ENCODE data around the gene CAMK1D.

CAMK1D gene

GRCh38 chr10:12382956-12383531, 33.7 kb downstream of the CAMK1D start:
- TF ChIP-seq, protein P1, sequence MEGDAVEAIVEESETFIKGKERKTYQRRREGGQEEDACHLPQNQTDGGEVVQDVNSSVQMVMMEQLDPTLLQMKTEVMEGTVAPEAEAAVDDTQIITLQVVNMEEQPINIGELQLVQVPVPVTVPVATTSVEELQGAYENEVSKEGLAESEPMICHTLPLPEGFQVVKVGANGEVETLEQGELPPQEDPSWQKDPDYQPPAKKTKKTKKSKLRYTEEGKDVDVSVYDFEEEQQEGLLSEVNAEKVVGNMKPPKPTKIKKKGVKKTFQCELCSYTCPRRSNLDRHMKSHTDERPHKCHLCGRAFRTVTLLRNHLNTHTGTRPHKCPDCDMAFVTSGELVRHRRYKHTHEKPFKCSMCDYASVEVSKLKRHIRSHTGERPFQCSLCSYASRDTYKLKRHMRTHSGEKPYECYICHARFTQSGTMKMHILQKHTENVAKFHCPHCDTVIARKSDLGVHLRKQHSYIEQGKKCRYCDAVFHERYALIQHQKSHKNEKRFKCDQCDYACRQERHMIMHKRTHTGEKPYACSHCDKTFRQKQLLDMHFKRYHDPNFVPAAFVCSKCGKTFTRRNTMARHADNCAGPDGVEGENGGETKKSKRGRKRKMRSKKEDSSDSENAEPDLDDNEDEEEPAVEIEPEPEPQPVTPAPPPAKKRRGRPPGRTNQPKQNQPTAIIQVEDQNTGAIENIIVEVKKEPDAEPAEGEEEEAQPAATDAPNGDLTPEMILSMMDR (IDR thresholded peaks at IDR 0.05; ENCODE audit: low read depth, low read length, missing control alignments) = no peak
- DNase-seq (ENCODE audit: low read depth) = no peak
- no peak overlapping the region for H3K4me3 ChIP-seq (ENCODE audit: low read depth, low read length)

DNA sequence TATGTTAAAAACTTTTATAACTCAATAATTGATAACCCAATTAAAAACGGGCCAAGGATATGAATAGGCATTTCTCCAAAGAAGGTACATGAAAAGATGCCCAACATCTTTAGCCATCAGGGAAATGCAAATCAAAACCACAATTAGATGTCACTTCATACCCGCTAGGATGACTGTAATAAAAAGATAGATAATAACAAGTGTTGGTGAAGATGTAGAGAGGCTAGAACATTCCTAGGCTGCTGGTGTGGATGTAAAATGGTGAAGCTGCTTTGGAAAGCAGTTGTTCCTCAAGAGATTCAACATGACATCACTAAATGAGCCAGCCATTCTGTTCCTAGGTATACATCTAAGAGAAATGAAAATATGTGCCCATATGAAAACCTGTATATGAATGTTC, 35.6 kb downstream of the CAMK1D start:
- H3K4me3 ChIP-seq (ENCODE audit: low read depth, low read length) = no peak overlapping the region
- DNase-seq (ENCODE audit: low read depth) = no peak
- TF ChIP-seq, protein P1 (IDR thresholded peaks at IDR 0.05; ENCODE audit: low read depth, low read length, missing control alignments) = no peak

- no peak for DNase-seq (ENCODE audit: low read depth)
- TF ChIP-seq, protein P1 (IDR thresholded peaks at IDR 0.05; ENCODE audit: low read depth, low read length, missing control alignments) = no peak
Measured at GRCh38 chr10:12387561-12388210, 38.3 kb downstream of the CAMK1D start.

GRCh38 chr10:12388671-12389070, 39.3 kb downstream of the CAMK1D start:
- no peak overlapping the region for H3K4me3 ChIP-seq (ENCODE audit: low read depth, low read length)
- TF ChIP-seq, protein P1 (IDR thresholded peaks at IDR 0.05; ENCODE audit: low read depth, low read length, missing control alignments) = no peak
- no peak for DNase-seq (ENCODE audit: low read depth)

More at GRCh38 chr10:12387561-12388210, 38.3 kb downstream of the CAMK1D start:
- no peak overlapping the region for H3K4me3 ChIP-seq (ENCODE audit: low read depth, low read length)

- TF ChIP-seq, protein P1 (IDR thresholded peaks at IDR 0.05; ENCODE audit: low read depth, low read length, missing control alignments) = no peak
- no peak for DNase-seq (ENCODE audit: low read depth)
- no peak overlapping the region for H3K4me3 ChIP-seq (ENCODE audit: low read depth, low read length)
Measured at GRCh38 chr10:12389154-12389734, 39.9 kb downstream of the CAMK1D start.

DNA sequence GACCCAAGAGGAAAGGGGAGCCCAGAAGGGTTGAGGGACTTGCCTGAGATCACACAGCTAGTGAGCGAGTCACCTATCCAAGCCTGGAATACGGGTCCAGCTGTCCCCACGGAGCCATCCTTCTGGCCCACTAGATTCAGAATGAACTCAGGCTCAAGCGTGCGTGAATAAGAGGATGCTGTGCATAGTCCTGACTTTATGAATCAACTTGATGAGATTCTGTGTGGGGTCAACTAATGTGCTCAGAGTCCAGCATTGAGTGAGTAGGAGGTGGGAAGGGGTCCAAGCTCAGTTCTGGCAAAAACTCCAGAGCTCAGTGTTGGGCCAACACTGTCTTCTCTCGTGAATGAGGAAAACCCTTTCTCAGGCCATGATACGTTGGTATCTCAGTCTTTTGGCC, 41.4 kb downstream of the CAMK1D start:
- H3K4me3 ChIP-seq (ENCODE audit: low read depth, low read length) = no peak overlapping the region
- no peak for DNase-seq (ENCODE audit: low read depth)
- TF ChIP-seq, protein P1 (IDR thresholded peaks at IDR 0.05; ENCODE audit: low read depth, low read length, missing control alignments) = no peak
